Trophoblast cell (in vitro differentiated cells and primary cell): ENCODE measurements around the gene KIT.

Source experiments
- DNase-seq, 2 donors: peaks; one replicate each; pipeline ENCODE4 v3.0.0-alpha.2; 2016
- H2AFZ ChIP-seq: 2 replicates; pipeline ENCODE4 v1.6.1; 2013; ENCODE audit warnings: low read length, moderate library complexity, mild to moderate bottlenecking; ENCODE audit not compliant: insufficient read depth, poor library complexity
- H2AK5ac ChIP-seq: 2 replicates; pipeline ENCODE4 v1.6.1; 2013; ENCODE audit warnings: mild to moderate bottlenecking, low read length
- H2BK120ac ChIP-seq: 2 replicates; pipeline ENCODE4 v1.6.1; 2013; ENCODE audit warnings: low read length, mild to moderate bottlenecking, moderate library complexity; ENCODE audit not compliant: insufficient read depth, poor library complexity
- H2BK12ac ChIP-seq: 2 replicates; pipeline ENCODE4 v1.6.1; 2013; ENCODE audit warnings: mild to moderate bottlenecking, low read length, moderate library complexity
- H2BK5ac ChIP-seq: 2 replicates; pipeline ENCODE4 v1.6.1; 2013; ENCODE audit warnings: low read length, low read depth, moderate library complexity, mild to moderate bottlenecking; ENCODE audit not compliant: poor library complexity
- H3K14ac ChIP-seq: 2 replicates; pipeline ENCODE4 v1.6.1; 2013; ENCODE audit warnings: mild to moderate bottlenecking, low read length
- H3K18ac ChIP-seq: 2 replicates; pipeline ENCODE4 v1.6.1; 2013; ENCODE audit warnings: mild to moderate bottlenecking, low read length
- H3K23ac ChIP-seq: 2 replicates; pipeline ENCODE4 v1.6.1; 2013; ENCODE audit warnings: low read length
- H3K27ac ChIP-seq: 2 replicates; pipeline ENCODE4 v1.5.1; 2013; ENCODE audit warnings: low read depth, mild to moderate bottlenecking, inconsistent platforms, low read length, moderate library complexity
- H3K27me3 ChIP-seq: 2 replicates; pipeline ENCODE4 v1.6.1; 2013; ENCODE audit warnings: inconsistent platforms, mild to moderate bottlenecking, low read length, moderate library complexity; ENCODE audit not compliant: insufficient read depth
- H3K36me3 ChIP-seq, 2 experiments: 1 replicate in 1 of 2; 2 replicates in 1 of 2; pipeline ENCODE4 v1.6.1; 2013; ENCODE audit warnings: low read length in 2 of 2, mild to moderate bottlenecking in 2 of 2, moderate library complexity in 1 of 2; ENCODE audit not compliant: insufficient read depth in 2 of 2, control insufficient read depth in 1 of 2
- H3K4ac ChIP-seq: 2 replicates; pipeline ENCODE4 v1.6.1; 2013; ENCODE audit warnings: low read depth, mild to moderate bottlenecking, low read length, moderate library complexity
- H3K4me1 ChIP-seq, 2 experiments: 1 replicate in 1 of 2; 2 replicates in 1 of 2; pipeline ENCODE4 v1.6.1; 2013; ENCODE audit warnings: low read length in 2 of 2, mild to moderate bottlenecking in 2 of 2, moderate library complexity in 1 of 2; ENCODE audit not compliant: insufficient read depth in 2 of 2, control insufficient read depth in 1 of 2
- H3K4me2 ChIP-seq: 2 replicates; pipeline ENCODE4 v1.6.1; 2013; ENCODE audit warnings: inconsistent platforms, mild to moderate bottlenecking, low read length, moderate library complexity
- H3K4me3 ChIP-seq: 2 replicates; pipeline ENCODE4 v1.5.1; 2013; ENCODE audit warnings: mild to moderate bottlenecking, low read depth, low read length, inconsistent platforms
- H3K79me1 ChIP-seq: one replicate; pipeline ENCODE4 v1.6.1; 2013; ENCODE audit warnings: low read length
- H3K79me2 ChIP-seq: 2 replicates; pipeline ENCODE4 v1.6.1; 2013; ENCODE audit warnings: low read length, mild to moderate bottlenecking; ENCODE audit not compliant: control insufficient read depth, insufficient read depth, poor library complexity
- H3K9ac ChIP-seq: 2 replicates; pipeline ENCODE4 v1.6.1; 2013; ENCODE audit warnings: mild to moderate bottlenecking, low read length
- H3K9me3 ChIP-seq: 2 replicates; pipeline ENCODE4 v1.6.1; 2013; ENCODE audit warnings: low read depth, mild to moderate bottlenecking, control low read depth, inconsistent platforms, low read length; ENCODE audit not compliant: insufficient read depth
- H4K12ac ChIP-seq: 2 replicates; pipeline ENCODE4 v1.6.1; 2013; ENCODE audit warnings: low read depth, mild to moderate bottlenecking, low read length, moderate library complexity
- H4K8ac ChIP-seq: 2 replicates; pipeline ENCODE4 v1.6.1; 2013; ENCODE audit warnings: low read depth, mild to moderate bottlenecking, low read length, moderate library complexity
- H4K91ac ChIP-seq: one replicate; pipeline ENCODE4 v1.6.1; 2013; ENCODE audit warnings: low read depth, mild to moderate bottlenecking, low read length, moderate library complexity
- WGBS: extraction: QIAGEN DNeasy Blood & Tissue Kit; methylation state at CpG from one replicate; pipeline ENCODE4 v1.1.7; 2013; ENCODE audit warnings: missing lambda C conversion rate; ENCODE audit not compliant: insufficient read length, insufficient coverage; ENCODE audit errors: extremely low coverage; 5-methylcytosine and 5-hydroxymethylcytosine counted together

The KIT gene

GRCh38 chr4:54685810-54686209 lies 28.1 kb downstream of the KIT start:
- Histone ChIP-seq H2BK120ac (no peak overlapping the region), H3K9me3 (no peaks in the 10 kb centered on the region), H3K14ac (no peak overlapping the region), H3K27me3 (no peaks in the 10 kb centered on the region), H4K8ac (no peak overlapping the region), H2BK12ac (no peak overlapping the region), H3K27ac (no peak overlapping the region), H3K4ac (no peak overlapping the region), H2BK5ac (no peak overlapping the region), H2AK5ac (no peak overlapping the region), H4K91ac (no peak overlapping the region), H3K23ac (no peak overlapping the region), H3K4me1 (peaks cover under 1% of the 10 kb centered on the region in 2 experiments), H2AFZ (no peak overlapping the region), H3K18ac (no peak overlapping the region), H3K79me2 (no peaks in the 10 kb centered on the region), H3K79me1 (no peaks in the 10 kb centered on the region), H3K4me3 (no peak overlapping the region), H3K9ac (no peak overlapping the region), H3K36me3 (no peaks in the 10 kb centered on the region), H3K4me2 (no peak overlapping the region), H4K12ac (no peak overlapping the region)
- DNase-seq, result no peak
- WGBS, result no CpG with 5 or more reads among the region's 1 CpG

GRCh38 chr4:54687887-54688841 lies 30.4 kb downstream of the KIT start:
- no peak overlapping the region for H2BK5ac ChIP-seq
- no peak overlapping the region for H2BK120ac ChIP-seq
- H4K8ac ChIP-seq, result no peak overlapping the region
- H3K18ac ChIP-seq, result no peak overlapping the region
- no peaks in the 10 kb centered on the region for H3K36me3 ChIP-seq
- no peaks in the 10 kb centered on the region for H3K4me1 ChIP-seq
- H3K14ac ChIP-seq, result no peak overlapping the region
- no peak overlapping the region for H3K9ac ChIP-seq
- H2BK12ac ChIP-seq, result no peak overlapping the region
- H3K23ac ChIP-seq, result no peak overlapping the region
- H2AFZ ChIP-seq, result no peak overlapping the region
- WGBS, result no CpG with 5 or more reads among the region's 11 CpGs
- H3K27ac ChIP-seq, result no peak overlapping the region
- no peak overlapping the region for H3K4ac ChIP-seq
- no peak overlapping the region for H4K12ac ChIP-seq
- H3K79me1 ChIP-seq, result no peaks in the 10 kb centered on the region
- H3K4me2 ChIP-seq, result no peak overlapping the region
- DNase-seq, result no peak
- no peaks in the 10 kb centered on the region for H3K9me3 ChIP-seq
- no peak overlapping the region for H2AK5ac ChIP-seq
- H3K4me3 ChIP-seq, result no peak overlapping the region
- H3K27me3 ChIP-seq, result no peaks in the 10 kb centered on the region
- H4K91ac ChIP-seq, result no peak overlapping the region
- H3K79me2 ChIP-seq, result no peaks in the 10 kb centered on the region

GRCh38 chr4:54695337-54695736 lies 37.6 kb downstream of the KIT start:
- no peak overlapping the region for H2BK120ac ChIP-seq
- no peak for DNase-seq
- no peak overlapping the region for H3K9ac ChIP-seq
- WGBS, result no CpG with 5 or more reads among the region's 12 CpGs
- H3K36me3 ChIP-seq, result no peaks in the 10 kb centered on the region
- H3K4ac ChIP-seq, result no peak overlapping the region
- H4K12ac ChIP-seq, result no peak overlapping the region
- no peak overlapping the region for H3K4me2 ChIP-seq
- H3K9me3 ChIP-seq, result no peaks in the 10 kb centered on the region
- H3K4me3 ChIP-seq, result no peak overlapping the region
- no peaks in the 10 kb centered on the region for H3K27me3 ChIP-seq
- H3K27ac ChIP-seq, result no peak overlapping the region
- no peak overlapping the region for H2BK12ac ChIP-seq
- no peak overlapping the region for H3K18ac ChIP-seq
- no peaks in the 10 kb centered on the region for H3K79me2 ChIP-seq
- H3K4me1 ChIP-seq, result no peaks in the 10 kb centered on the region
- H2AFZ ChIP-seq, result no peak overlapping the region
- no peak overlapping the region for H3K14ac ChIP-seq
- H4K8ac ChIP-seq, result no peak overlapping the region
- no peak overlapping the region for H2BK5ac ChIP-seq
- no peak overlapping the region for H2AK5ac ChIP-seq
- no peak overlapping the region for H3K23ac ChIP-seq
- no peaks in the 10 kb centered on the region for H3K79me1 ChIP-seq
- H4K91ac ChIP-seq, result no peak overlapping the region

- Histone ChIP-seq H2AK5ac (no peak overlapping the region), H4K91ac (no peak overlapping the region), H3K79me2 (no peaks in the 10 kb centered on the region), H3K27me3 (no peaks in the 10 kb centered on the region), H3K23ac (no peak overlapping the region), H2BK5ac (no peak overlapping the region), H2BK120ac (no peak overlapping the region), H3K4me1 (no peaks in the 10 kb centered on the region), H3K9me3 (no peaks in the 10 kb centered on the region), H3K9ac (no peak overlapping the region), H2AFZ (no peak overlapping the region), H3K4me3 (no peak overlapping the region), H3K4me2 (no peak overlapping the region), H3K79me1 (no peaks in the 10 kb centered on the region), H2BK12ac (no peak overlapping the region), H4K12ac (no peak overlapping the region), H3K4ac (no peak overlapping the region), H3K18ac (no peak overlapping the region), H3K14ac (no peak overlapping the region), H3K36me3 (no peaks in the 10 kb centered on the region), H3K27ac (no peak overlapping the region), H4K8ac (no peak overlapping the region)
- no CpG with 5 or more reads among the region's 3 CpGs for WGBS
- no peak for DNase-seq
Observed at GRCh38 chr4:54695788-54696187, 38.0 kb downstream of the KIT start.
